Measurements from ENCODE around the gene SLC7A6OS.
"Not testable (repeated sequence)": the region's sequence is repeated elsewhere in the genome, so short reads cannot be mapped to it uniquely, and the experiment has no call there.

The SLC7A6OS gene

DNA sequence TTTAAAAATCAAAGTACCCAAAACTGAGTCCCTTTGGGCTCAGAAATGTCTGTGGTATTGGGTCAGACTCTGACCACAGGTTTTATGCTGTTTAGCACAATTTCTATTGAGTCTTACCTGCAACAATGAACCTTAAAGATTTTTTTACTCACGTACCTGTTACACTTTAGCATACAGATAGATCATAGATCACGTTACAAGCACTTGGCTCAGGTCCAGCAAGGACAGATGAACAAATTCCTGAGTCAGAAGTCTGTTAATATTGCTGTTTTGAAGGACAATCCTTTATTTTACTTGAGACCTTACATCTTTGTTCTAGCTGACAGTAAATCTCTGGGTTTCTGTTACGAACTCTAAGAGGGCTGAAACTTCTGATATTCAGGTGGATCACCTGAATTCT, 12.8 kb downstream of the SLC7A6OS start:
- DNase-seq: no peak

DNA sequence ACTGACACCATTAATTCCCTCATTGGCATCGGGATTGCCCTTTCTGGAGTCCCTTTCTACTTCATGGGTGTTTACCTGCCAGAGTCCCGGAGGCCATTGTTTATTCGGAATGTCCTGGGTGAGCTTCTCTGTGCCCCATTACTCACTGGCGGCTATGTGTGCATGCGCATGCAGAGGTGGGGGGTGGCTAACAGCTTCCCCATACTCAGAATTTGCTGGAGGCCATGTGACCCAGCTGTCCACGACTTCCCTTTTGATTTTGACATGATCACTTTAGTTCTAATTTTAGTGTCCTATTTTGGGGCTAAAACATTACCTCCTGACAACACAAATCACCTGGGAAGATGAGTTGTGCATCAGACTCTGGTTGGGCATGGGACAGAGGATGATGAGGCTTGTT, 14.1 kb downstream of the SLC7A6OS start:
- no peak for DNase-seq

DNA sequence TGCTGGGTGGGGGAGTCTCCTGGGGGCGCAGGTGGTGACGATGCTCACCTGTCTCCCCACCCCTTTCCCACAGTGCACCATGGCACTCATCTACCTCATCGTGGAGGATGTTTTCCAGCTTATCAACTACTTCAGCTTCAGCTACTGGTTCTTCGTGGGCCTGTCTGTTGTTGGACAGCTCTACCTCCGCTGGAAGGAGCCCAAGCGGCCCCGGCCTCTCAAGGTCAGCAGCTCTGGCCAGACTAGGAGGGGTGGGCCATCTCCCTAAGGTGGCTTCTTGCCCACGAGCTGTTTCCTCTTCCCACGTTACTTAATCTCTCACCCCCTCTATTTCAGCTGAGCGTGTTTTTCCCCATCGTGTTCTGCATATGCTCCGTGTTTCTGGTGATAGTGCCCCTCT, 14.5 kb downstream of the SLC7A6OS start:
- no peak for DNase-seq

DNA sequence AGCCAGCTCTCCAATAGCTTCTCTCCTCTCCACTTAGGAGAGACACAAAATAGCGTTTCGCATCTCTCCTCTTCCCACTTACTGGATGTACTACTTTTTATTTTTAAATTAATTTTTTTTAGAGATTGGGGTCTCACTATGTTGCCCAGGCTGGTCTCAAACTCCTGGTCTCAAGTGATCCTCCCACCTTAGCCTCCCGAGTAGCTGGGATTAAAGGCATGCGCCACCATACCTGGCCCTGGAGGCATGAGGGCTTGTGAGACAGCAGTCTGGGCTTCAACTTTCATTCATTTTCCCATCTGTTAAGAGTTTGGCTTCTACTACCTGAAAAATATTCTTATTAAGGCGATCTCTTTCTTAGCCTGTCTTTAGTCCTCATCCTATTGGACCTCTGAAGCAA, 18.3 kb downstream of the SLC7A6OS start:
- DNase-seq: no peak

DNA sequence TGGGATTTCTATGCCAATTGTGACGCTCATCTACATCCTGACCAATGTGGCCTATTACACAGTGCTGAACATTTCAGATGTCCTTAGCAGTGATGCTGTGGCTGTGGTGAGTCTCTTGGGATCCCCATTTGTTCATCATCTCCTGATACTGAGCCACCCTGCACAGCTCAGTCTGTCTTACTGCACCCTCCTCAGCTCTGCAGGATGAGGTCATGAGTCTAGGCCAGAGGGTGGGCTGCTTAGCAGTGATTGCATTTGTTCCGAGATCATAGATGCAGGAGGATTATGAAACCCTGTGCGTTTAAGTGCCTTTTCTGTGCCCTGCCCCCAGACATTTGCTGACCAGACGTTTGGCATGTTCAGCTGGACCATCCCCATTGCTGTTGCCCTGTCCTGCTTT, 19.5 kb downstream of the SLC7A6OS start:
- no peak for DNase-seq

DNA sequence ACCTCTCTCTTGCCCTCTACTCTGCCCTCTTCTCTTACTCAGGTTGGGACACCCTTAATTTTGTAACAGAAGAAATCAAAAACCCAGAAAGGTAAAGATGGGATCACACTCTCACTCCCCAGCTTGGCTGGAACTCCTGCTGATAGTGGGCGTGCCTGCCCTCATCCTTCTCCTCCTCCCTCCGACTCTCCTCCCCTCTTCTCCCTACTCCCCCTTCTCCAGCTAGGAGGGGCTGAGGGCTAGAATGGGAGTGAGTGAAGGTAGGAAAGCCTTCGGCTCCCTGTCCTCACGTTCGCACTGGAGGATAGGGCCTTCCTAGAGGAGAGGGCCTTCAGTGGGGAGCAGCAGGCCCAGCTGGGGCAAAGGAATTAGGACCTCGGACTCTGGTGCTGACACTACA, 20.3 kb downstream of the SLC7A6OS start:
- no peak for DNase-seq

DNA sequence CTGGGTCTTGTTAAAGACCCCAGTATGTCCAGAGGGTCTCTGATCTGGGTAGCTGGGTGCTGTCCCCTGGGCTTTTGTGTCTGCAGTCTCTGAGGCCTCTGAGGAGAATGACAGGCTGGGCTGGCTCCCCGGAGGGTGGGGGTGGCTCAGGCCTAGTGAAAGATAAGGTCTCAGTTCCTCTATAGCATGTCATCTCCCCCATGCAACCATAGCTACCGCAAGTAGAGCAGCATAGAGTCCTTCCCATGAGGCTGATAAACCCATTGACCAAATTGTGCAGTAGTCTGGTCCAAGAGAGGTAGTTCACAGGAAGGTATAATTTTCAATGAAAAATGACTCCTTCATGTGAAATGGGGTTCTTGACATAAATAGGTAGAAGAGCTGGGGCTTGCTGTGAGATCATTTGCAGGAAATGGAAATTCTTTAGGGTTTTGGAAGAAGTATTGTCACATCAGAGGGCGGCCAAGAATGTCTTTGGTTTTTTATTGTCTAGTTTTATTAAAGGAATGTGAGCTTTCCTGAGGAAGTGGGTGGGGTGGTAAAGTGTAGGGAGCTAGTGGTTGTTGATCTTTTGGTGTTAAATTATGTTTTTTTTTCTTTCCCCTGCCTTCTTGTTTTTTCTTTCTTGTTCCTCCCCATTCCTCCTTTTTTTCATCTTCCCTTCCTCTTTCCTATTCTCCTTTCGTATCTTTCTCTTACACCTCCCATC, 21.0 kb downstream of the SLC7A6OS start:
- DNase-seq: no peak

DNA sequence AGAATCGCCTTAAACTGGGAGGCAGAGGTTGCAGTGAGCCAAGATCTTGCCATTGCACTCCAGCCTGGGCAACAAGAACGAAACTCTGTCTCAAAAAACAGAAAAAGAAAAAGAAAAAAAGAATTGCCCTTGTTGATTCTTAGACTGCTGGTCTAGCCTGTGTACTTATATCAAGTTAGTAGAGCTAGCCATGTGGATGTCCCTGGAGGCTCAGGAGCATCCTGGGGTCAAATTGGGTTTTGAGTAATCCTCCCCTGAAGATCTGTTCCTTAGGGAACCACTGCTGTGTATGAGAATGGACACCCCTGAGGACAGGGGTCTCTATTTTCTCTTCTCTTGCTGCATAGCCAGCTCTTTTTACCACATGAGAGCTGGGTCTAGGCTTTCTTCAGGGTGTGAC, 21.5 kb downstream of the SLC7A6OS start:
- DNase-seq: no peak

DNA sequence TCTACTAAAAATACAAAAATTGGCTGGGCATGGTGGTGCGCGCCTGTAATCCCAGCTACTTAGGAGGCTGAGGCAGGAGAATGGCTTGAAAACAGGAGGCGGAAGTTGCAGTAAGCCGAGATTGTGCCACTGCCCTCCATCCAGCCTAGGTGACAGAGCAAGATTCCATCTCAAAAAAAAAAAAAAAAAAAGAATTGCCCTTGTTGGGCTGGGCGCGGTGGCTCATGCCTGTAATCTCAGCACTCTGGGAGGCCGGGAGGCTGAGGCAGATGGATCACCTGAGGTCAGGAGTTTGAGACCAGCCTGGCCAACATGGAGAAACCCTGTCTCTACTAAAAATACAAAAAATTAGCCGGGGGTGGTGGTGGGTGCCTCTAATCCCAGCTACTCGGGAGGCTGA, 21.9 kb downstream of the SLC7A6OS start:
- DNase-seq: not testable (repeated sequence)

DNA sequence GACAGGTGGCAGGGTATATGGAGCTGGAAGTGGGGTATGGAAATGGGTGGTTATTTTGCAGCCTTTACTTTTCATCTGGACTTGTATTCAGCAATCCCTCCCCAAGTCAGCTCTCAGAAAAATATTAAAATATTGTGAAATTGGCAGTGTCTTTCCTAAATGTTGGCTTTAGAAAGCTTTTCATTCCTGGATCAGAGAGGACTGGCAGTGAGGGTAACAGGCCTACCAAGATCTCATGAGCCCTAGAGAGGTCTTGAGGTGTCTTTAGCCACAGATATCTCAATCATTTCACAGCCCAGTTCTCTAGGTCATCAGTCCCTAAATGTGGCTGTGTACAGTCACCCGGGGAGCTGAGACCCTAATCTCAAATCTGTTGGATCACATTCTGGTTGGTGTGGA, 22.5 kb downstream of the SLC7A6OS start:
- DNase-seq: no peak

DNA sequence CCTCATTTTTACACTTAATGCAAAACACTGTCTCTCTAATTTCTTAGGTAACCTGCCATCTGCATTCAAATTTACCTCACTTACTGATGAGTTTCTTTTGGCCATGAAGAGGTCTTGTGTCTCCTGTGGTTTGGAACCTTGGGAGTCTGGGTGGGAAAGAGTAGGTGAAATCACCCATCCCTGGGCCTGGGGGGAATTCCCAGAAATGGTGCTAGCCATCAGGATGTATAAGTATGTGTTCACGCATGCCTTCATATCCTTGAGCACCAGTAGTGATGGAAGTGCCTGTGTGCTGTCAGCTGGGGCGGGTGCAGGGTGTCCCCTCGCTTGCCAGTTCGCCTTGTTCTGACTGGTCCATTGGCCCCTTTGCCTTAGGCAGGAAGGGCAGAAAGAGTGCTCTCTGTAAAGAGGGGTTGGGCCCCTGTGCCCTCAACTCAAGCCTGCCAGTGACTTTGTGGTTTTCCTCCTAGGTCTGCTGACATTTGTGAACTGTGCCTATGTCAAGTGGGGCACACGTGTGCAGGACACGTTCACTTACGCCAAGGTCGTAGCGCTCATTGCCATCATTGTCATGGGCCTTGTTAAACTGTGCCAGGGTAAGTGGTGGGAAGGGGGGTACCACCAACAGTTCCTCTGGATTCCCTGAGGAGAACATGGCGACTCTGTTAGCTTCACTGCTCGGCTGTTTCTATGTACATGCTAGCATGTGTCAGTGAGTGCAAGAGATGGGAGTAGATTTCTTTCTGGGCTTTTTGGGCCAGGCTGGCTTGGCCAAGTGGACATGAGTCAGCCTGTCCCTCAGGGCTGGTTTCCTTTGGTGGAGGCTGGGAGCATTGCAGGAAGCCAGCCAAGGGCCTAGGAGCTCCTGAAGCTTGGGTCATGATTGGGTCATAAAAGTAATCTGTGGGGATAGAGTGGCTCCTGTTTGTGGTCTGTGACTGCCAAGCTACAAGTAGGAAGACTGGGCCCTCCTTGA, 23.2 kb downstream of the SLC7A6OS start:
- no peak for DNase-seq

DNA sequence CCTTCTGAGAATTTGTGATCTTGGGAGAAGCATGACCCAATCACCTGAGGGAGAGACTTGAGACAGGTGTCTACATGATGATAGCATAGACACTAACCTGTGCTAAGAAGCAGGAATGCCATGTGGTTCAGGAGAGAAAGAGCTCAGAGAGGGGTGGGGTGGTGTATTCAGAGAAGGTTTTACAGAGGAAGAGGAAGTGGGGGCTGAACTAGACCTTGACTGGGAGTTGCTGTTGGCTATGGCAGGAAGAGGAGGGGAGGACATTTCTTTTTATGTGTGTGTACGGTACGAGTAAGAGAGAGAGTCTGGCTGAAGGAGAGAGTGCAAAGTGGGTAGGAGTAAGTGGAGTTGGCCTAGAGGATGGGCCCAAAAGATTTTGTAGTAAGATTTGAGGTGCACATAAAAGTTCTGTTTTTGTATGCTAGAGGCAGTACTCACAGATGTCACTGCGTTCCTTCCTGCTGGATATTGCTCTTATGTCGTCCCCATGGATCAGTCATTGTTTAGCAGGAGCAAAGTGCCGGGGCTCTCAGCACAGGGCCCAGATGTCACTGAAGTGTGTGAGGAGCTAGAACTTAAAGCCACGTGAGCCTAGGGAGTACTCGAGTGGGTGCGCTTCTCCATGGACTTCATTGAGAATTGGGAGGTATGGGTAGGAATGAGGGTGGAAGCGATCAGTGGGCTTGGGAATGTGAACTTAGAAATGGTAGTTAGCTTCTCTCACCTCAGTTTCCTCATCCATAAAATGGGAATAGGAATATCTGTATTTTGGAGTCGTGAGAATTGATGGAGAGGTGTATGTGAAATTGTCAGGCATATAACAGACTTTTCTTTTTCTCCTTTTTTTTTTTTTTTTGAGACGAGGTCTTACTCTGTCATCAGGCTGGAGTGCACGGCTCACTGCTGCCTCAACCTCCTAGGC, 24.3 kb downstream of the SLC7A6OS start:
- DNase-seq: no peak

DNA sequence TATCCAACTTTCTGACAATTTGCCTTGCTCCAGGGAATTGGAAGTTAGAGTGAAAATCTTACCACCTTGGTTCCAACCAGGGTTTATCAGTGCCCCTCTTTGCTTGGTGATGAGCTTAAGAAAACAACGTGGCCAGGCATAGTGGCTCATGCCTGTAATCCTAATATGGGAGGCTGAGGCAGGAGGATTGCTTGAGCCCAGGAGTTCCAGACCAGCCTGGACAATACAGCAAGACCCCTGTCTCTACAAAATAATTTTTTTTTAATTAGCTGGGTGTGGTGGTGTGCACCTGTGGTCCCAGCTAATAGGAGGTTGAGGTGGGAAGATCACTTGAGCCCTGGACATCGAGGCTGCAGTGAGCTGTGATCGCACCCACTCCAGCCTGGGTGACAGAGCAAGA, 25.1 kb downstream of the SLC7A6OS start:
- DNase-seq: no peak

DNA sequence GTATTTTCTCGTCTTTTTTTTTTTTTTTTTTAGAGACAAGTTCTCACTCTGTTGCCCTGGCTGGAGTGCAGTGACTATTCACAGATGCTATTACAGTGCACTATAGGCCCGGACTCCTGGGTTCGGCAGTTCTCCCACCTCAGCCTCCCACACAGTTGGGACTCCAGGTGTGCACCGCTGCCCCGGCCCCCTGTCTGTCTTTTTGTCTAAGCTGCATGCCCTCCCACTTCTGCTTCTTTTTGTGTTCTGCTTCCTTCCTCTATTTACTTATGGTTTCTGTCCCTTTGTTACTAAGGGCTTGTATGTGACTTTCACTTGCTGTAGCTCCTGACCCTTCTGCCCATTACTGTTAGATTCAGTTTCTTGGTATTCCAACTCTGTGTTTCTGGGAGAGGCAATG, 25.9 kb downstream of the SLC7A6OS start:
- DNase-seq: no peak

DNA sequence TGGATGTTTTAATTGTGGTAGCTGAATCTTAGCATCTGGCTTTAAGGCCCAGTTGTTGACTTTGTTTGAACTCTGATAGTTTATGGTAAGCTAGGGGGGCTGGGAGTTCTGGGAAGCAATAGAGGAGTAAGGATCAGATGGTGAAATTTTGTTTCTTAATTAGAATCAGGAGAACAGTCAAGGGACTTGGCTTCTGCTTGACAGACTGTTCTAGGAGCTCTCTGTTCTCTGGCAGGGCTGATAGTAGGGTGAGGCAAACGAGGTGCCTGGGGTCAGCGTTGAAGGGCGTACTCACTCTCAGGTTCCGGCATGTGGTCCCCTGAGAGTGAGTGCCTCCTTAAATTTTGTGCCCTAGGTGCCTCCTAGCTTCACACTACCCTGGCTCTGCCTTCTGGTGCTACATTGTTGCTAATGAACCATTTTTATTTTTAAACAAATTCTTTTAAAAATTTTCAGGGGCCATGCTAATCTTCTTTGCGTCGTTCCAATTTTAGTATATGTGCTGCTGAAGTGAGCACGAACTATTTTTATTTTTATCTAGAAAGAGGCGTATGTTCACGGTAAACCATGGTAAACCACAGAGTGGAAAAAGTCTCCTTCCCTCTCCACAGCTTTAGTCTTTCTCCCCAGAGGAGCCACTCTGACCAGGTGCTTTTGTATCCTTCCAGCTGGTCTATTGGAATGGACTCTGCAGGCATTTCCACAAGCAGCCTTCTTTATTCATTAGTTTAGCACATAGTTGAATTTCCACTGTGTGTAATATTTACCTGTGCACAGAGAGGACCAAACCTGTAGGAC, 26.7 kb downstream of the SLC7A6OS start:
- DNase-seq: no peak

DNA sequence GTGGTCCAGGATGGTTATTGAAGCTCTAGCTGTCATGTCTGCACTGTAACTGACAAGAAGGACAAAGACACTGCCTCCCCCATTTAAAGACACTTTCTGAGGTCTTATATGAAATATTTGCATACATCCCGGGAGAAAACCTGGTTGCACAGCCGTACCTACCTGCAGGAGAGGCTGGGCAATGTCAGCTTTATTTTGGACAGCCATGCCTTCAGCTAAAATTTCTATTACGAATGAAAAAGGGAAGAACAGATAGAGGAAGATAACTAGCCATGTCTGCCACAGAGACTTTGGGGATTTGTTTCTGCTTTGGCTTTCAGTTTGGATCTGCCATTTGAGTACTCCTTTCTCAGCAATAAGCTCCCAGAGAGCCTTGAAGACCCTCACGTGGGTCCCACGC, 27.4 kb downstream of the SLC7A6OS start:
- no peak for DNase-seq

DNA sequence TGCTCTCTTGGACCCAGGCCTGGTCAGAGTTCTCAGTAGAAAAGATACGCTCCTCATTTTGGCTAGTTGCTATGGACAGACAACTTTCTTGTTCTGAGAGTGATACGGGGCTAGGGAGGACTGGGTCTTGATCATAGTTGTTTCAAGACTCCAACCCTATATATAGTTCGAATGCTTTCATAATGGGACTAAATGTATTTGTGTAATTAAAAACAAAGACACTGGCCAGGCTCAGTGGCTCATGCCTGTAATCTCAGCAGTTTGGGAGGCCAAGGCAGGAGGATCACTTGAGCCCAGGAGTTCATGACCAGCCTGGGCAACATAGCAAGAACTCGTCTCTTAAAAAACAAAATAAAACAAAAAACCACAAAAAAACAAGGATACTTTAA, 28.7 kb downstream of the SLC7A6OS start:
- no peak for DNase-seq

DNA sequence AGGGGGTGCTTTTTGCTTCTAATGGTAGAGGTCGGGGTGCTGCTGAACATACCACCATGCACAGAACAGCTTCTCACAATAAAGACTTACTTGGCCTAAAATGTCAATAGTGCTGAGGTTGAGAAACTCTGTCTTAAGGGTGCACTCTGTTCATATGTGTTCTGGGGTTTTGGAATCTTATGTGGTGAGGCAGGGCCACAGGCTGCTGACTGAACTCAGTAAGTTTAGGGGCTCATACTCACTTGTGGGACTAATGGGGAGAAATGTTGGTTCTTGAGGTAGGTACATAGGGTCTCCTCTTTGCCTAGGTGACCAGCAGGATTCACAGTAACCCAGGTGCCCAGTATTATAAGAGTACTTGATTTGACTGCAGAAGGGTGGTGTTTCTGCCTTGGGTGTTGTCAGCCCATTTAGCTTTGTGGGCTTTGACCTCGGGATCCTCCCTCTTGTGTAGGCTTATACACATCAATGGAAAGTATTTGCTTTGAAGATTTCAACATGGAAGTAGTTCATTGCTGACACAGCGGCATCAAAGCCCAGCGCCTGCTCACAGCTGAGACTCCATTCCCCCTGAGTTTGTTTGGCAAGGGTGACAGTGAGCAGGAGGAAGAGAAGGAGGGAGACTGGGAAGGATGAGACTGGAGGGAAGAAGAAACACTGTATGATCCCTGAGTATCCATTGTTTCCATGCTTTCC, 29.2 kb downstream of the SLC7A6OS start:
- DNase-seq: no peak

DNA sequence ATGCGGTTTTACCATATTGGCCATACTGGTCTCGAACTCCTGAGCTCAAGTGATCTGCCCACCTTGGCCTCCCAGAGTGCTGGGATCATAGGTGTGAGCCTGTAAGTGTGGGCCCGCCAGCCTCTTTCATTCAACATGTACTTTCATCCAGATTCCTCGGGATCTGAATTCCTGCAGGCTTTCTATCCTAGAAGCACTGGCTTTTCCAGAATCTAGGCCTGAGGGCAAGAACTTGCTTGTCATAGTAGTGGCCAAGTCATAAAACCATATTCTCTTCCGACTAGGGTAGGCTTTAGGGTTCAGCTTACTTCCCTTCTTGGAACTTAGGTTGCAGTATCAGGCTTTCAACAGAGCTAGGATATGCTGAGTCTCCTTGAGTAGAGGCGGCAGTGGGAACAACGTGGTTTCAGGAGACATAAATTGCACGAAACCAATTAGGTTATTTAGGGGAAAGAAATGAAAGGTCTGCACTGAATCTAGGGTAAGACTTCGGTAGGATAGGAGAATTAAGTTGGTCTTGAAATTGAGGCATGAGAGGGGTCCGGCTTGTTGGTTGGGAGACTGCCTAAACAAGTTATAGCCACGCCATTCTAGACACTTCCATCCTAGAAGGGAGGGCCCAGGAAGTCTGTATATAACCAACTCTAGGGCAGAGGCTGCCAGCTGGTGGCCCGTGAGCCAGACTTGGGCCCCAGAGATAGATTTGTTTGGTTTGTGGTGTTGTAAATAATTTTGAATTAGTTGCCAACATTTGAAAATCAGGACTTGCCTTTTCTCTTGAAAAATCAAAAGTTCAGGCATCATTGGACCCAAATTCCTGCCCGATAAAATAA, 30.8 kb downstream of the SLC7A6OS start:
- DNase-seq: no peak

DNA sequence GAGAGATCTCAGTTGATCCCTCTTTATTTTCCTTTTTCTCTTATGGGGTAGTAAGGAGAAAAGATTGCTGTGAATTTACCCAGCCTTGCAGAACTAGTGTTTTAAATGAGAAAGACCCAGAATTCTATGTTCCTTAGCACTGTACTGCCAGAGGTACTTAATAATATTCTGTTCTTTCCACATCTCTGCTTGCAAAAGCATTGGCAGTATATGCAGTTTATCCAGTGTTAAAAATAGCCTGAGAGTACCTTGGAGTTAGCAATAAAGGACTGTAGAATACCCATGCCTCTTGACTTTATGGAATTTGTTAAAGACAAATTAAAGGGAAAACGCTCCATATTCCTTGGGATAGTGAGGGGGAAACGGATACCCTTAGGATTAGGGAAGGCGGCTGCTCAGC, 34.5 kb downstream of the SLC7A6OS start:
- DNase-seq: no peak
